DMS153 treated with DMSO at 0.1 percent for 48 hours (cell line): ENCODE measurements around the gene CHD8.
"Not testable (repeated sequence)": the region's sequence is repeated elsewhere in the genome, so short reads cannot be mapped to it uniquely, and the experiment has no call there.

Source experiments
- DNase-seq: peaks from one replicate; lab custom pipeline; 2025; ENCODE audit not compliant: unreplicated experiment; lab: John Stamatoyannopoulos, UW

The CHD8 gene, protein sequence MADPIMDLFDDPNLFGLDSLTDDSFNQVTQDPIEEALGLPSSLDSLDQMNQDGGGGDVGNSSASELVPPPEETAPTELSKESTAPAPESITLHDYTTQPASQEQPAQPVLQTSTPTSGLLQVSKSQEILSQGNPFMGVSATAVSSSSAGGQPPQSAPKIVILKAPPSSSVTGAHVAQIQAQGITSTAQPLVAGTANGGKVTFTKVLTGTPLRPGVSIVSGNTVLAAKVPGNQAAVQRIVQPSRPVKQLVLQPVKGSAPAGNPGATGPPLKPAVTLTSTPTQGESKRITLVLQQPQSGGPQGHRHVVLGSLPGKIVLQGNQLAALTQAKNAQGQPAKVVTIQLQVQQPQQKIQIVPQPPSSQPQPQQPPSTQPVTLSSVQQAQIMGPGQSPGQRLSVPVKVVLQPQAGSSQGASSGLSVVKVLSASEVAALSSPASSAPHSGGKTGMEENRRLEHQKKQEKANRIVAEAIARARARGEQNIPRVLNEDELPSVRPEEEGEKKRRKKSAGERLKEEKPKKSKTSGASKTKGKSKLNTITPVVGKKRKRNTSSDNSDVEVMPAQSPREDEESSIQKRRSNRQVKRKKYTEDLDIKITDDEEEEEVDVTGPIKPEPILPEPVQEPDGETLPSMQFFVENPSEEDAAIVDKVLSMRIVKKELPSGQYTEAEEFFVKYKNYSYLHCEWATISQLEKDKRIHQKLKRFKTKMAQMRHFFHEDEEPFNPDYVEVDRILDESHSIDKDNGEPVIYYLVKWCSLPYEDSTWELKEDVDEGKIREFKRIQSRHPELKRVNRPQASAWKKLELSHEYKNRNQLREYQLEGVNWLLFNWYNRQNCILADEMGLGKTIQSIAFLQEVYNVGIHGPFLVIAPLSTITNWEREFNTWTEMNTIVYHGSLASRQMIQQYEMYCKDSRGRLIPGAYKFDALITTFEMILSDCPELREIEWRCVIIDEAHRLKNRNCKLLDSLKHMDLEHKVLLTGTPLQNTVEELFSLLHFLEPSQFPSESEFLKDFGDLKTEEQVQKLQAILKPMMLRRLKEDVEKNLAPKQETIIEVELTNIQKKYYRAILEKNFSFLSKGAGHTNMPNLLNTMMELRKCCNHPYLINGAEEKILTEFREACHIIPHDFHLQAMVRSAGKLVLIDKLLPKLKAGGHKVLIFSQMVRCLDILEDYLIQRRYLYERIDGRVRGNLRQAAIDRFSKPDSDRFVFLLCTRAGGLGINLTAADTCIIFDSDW (N-terminal part only)

DNA sequence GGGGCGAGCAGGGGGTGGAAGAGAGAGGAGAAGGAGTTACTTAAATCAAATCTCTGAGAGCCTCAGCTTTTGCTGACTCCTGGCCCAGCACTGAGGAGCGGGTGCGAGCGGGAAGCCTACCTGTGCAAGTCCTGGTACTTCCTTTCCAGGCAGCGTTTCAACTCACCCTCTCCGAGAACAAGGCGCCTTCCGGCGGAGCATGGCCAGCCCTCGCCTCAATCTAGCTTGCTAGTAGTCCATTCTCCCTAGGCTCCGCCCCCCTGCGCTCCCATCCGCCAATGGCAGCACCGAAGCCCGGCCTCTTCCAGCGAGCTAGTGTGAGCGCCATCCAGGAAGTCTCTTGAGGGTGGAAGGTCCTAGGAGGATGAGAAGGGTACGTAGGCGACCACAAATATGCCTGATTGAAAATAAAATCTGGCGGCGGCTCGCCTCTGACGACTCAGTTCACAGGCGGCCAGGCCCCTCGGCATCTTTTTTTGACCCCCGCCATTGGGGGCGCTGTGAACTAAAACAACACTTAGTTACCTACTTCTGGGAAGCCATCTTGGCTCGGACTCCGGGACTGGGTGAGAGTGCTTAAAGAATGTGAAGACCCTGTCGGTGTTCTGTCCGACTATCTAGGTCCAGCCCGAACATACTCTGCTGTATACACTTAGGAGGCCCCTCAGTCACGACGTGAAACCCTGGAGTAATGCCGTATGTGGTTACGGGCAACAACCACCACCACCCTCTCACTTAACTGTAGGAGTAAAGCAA is at the start of gene CHD8:
TSS of gene CHD8 (minus strand) at position 212 of the 756 bp plus-strand sequence. CDS start 24,480 bp downstream, outside the sequence.
- peak; percentile 97 for DNase-seq

DNA sequence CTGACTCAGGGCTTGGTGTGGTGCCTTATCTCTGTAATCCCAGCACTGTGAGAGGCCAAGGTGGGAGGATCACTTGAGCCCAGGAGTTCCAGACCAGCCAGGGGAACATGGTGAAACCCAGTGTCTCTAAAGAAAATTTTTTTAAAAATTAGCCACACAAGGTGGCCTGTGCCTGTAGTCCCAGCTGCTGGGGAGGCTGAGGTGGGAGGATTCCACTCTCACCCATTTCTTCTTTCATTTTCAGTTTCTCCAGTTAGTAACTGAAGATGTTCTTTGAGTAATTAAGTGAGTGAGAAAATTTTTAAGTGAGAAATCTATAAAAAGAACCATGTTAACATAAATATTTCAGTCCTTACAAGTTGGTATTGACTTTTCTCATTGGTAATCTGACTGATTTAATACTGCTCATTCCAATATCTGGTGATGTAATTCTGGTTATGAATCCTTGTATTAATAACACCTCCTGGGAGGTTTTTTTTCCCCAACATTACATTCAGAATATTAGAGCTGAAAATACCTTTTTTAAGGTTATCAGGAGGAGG is 49.2 kb upstream of the CHD8 start:
- no peak for DNase-seq

DNA sequence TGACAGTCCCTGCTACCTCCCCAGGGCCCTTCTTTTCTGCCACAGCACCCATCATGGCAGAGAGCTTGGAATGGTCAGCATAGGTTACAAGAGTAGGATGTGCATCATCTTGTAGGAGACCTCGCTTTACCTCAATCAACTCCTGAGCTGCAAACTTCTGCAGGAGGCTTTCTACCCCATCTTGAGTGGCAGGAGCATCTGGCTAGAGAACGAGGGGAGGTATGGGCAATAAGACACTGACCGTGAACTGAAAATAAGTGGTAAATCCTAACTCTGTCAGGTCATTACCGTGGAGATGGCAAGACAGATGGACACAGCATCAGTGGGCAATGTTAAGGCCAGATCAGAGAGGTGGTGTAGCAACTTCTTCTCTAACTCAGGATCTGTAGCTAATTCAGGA is 47.5 kb upstream of the CHD8 start:
- DNase-seq: no peak

DNA sequence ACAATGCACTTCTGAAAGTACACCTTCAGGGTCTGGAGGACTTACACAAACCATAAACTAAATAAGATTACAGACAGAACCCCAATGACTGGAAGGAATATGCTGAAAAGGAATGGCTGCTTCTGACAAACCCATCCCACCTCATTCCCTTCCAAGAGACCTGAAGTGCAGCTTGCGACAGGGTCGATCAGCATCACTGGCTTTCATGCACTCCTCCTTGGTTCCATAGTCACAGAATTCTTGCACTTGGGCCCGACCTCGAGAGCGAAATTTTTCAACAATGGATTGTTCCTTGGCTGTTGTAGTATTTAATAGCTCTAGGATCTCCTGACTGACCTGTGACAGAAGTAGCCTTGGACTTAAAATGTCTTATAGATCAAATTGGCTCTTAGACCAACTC is 45.6 kb upstream of the CHD8 start:
- no peak for DNase-seq

DNA sequence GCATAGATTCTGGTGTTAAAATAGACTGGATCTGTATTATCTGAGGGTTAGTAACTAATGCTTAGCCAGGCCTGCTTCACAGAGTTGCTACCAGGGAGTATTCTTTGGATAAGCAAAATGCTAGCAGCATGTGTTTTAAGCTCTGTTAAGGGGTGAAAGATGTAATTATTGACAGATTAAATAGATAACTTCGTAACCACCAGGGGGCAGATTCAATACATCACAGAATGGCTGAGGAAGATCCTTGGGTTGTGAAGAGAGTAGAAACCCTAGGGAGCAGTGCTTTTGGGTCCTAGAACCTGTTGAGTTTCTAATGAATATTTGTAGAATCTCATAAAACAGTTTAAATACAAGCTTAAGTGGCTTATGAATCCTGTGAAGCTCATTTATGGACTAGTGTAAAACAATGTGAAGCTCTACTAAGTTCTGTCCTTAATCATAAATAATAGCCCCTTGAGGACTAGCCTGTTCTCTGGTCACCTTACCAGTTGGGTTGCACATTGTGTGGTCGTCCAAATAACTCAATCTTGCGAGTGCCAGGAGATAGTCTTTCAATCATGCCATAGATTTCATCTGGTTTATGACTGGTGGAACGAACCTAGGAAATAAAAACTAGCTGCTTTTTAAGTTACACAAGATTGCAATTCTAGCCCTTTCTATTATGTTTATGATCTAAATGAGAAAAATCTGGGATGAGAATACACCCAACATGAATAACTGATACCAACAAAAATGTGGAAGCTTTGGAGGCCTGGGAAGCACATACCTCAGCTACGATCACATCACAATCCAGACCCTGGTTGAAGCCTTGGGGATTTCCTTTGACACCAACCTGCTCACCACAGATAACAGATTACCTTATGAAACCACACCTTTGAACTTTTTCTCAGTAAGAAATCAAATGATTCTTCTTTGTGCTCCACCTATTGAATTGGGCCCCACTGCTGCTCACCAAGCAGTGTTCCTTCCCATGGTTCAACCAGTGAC is 42.9 kb upstream of the CHD8 start:
- DNase-seq: peak; percentile 46

DNA sequence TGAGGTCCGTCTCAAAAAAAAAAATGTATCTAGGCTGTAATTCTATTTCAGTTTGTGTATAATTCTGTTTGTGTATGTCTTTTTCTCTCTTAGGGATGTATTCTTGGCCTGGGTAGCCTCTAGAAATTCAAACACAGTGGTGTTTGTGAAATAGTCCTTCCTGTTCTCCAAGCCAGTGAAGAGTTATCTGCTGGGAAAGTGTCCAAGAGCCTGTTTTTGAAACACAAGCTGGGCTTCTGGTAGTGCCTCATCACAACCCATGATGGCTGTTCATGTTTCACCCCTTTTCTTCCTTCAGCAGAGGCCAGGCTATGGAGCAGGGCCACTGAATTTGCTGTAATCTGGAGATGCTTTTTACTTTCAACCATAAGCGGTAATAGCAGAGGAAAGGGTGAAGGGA is 40.5 kb upstream of the CHD8 start:
- no peak for DNase-seq

DNA sequence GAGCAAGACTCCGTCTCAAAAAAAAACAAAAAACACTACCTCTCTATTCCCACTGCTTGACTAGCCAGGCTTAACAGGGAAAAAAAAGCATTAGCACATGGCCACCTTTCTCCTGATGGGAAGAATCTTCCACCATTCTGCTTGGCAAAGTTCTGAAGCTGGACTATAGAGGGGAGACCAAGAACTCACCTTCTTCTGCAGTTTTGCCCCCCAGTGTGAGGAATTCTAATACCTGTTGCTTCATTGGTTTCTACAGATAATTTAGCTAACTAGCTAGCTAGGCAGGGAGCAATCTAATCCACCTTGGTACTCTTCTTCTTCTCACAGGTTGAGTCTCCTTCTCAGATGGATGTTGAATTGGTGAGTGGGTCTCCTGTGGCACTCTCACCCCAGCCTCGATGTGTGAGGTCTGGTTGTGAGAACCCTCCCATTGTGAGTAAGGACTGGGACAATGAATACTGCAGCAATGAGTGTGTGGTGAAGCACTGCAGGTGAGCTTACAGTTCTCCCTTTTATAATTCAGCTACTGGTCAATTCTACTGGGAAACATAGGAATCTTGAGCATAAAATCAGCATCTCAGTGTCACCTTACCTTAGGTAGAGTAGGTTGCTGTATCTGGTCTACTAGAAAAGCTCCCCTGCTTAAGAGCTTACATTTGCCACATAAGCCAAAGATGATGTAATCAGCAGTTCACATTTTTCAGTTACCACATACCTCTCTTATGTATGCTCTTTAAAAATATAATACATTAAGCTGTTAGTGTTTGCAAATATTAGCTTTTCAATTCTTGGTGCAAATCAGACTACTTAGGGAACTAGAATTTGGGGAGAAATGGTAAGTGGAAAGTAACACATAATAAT is 39.2 kb upstream of the CHD8 start:
- no peak for DNase-seq

DNA sequence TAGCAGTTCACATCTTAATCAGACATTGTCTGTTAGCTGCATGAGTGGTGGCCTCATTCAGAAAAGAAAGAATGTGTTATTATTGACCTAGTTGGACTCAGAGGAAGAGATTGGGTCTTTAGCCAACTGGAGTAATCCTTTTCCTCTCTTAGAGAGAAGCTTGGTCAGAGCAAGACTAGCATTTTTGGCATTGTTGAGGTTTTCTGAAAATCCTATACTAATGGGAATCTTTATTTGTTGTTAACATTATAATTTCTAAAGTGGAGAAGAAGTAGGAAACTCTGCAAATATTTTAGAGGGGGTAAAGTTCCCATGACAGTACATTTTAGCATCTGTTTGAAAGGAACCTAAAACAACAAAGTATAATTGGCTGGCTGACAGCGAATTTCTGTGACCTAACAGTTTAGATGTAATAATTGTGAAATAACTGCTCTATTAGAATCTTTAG is 30.7 kb upstream of the CHD8 start:
- no peak for DNase-seq

DNA sequence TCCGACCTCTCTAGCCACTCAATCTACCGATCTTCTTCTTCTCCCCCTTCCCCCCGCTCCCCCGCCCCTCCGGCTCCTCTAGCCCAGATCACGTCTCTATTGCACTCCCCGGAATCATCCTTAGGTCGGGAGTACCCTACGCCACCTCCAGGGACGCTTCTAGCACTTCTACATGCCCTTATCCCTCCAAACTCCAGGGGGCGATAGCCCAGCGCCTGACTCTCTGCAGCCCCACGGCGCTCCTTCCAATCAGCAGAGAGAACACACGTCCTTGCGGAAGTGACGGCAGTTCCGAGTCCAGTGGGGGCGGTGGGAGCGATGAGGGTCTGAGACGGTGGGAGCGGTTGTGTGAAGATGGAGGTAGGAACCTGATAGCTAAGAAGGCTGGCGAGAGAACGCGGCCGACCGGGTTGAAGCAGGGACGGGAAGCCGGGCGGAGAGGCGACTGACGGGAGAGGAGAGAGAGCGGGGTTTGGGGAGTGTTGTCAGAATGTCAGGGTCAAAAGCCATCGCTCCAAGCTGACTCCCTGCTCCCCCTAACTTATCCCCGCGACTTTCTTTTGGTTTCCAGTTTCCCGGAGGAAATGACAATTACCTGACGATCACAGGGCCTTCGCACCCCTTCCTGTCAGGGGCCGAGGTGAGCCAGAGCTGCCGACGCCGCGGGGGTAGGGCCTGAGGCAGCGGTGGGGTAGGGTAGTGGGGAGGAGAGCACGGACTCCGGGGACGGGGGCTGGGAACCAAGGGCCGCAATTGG is 21.2 kb upstream of the CHD8 start, which contains the start of the genes RAB2B and TOX4:
TSS of gene RAB2B (minus strand) at position 35 of the 757 bp plus-strand sequence. CDS start 87 bp downstream, outside the sequence.
TSS of gene TOX4 (plus strand) at position 271 of the 757 bp plus-strand sequence. CDS start at position 355, 84 bp downstream.
- DNase-seq: peak; percentile 94

DNA sequence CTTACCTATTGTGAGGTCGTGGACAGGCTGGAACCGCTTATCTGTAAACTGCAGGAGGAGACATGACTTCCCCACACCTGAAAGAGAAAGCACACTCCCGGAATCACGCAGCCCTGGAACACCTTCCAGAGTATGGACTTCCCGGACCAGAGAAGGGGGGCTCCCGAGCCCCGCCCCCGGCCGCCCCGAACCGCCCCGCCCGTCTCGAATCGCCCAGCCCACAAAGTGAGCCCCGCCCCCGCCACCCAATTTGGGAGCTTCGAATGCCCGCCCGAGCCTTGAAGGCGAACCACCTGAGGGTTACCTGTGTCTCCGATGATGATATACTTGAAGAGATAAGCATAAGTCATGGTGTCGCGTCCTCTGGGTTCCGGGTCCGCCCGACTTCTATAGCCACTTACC is 20.6 kb upstream of the CHD8 start:
- DNase-seq: no peak

DNA sequence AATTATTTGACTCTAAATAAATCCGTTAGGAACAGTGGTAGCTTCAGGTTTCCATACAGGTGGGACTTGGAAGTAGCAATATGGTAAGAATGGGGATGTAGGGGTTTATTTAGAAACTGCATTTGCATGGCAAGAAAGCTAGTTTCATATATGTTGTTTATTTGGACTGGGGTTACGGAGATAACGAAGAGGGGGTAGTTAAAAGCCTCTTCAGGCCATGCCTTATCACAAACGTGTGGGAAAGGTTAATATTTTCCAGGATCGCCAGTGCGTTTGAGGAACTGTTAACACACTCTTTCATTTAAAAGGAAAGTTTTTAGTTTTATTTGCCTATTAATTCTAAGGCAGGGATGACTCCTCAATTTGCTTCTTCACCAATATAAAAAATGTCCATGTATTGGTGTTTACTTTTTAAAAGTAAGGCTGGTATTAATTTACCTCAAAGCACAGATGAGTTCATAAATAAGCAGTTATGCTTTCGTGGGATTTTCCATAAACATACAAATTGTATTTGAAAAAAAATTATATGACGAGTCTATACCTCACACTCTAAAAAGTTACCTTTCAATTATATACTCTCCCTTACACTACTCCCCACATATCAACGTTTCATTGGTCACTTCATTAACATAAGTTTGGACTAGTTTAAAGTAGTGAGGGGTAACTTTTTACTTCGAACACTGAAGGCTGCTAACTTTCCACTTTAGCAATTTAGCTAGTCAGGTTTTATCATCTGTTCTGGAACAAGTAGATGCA is 20.0 kb upstream of the CHD8 start:
- no peak for DNase-seq

DNA sequence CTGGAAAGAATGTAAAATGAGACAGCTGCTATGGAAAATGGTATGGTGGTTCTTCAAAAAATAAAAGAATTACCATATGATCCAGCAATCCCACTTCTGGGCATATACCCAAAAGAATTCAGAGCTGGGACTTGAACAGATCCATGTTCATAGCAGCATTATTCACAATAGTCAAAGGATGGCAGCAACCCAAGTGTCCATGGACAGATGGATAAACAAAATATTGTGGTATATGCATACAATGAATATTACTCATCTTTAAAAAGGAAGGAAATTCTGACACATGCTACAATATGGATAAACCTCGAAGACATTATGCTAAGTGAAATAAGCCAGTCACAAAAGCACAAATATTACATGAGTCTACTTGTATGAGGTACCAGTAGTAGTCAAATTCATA is 11.7 kb upstream of the CHD8 start:
- no peak for DNase-seq

DNA sequence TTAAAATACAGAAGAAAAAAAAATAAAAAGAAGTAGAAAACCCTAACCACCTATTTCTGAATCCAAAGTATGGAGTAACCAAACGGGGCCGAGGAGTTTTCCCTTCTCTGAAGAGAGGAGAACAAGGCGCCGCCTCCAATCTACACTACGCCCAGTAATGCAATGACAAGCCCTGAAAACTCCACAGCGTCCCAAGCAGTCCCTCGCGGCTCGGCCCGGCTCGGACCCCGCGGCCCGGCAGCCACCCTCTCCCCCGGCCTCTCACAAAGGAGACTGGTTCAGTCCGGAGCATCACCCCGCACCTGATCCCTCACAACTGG is 371 bp downstream of the CHD8 start:
- DNase-seq: no peak

DNA sequence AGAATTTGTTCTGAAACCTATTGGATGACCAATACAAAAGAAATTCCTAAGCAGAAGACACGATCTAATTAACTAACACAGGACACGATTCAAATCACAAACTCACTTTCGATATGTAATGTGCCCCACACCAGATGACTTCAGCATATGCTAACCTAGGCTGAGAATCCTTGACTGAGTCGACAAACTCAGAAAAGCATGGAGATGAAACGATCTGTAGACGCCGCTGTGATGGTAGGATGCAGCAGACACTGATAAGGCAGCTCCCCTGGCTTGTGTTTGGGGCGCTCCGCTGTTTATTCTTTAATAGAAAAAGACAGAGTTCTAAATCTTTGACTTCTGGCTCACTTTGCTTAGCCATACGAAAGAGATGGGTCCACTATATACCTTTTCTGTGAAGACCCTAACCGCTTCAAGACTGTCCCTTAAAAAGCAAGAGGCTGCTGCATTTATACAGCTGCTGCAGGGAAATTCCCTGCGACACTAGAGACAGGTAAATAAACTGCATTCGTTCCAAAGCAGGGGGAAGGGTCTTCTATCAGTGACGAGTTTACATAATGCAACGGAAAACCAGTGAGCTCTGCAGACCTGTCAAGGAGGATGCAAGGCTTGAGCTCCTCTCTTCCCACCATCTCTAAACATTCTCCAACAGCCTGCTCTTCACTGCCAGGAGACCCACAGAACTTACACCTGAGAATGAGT is 929 bp downstream of the CHD8 start:
- no peak for DNase-seq

DNA sequence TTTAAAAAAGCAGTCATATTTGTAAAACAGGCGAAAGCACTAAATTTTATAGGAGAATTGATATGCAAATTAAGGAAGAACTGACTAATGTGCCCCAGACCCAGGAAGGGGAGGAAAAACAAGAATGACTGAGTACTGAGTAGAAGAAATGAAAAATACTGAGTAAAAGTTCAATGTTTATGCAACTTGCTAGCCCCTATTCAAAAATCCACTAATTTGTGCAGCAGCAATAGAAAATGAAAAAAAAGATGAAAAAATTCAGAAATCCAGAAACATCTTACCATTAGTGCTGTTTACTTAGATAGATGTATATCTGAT is 6.1 kb downstream of the CHD8 start:
- no peak for DNase-seq

DNA sequence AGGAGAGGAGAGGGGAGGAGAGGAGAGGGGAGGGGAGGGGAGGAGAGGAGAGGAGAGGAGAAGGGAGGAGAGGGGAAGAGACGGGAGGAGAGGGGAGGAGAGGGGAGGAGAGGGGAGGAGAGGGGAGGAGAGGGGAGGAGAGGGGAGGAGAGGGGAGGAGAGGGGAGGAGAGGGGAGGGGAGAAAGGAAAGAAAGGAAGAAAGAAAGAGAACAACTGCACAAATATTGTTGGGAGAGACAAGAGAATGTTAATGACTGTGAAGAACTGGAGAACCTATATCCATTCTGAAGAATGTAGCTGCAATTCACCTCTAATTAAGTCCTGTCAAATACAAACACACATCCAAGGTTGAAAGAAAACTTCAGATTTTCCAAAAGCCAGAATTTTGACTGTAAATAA is 13.3 kb downstream of the CHD8 start:
- not testable (repeated sequence) for DNase-seq
